Lung (tissue), 12 donors: ENCODE data around the gene AGPS. TPM values are rescaled to one million over a fixed set of nuclear protein-coding genes. Genes with fewer than 3 reads are reported as not detected.

Experiments used
- ATAC-seq: fragments of 200-7000 bp; cut with Tn5 transposase; one replicate; pipeline ENCODE4 v1.9.1; 2020; ENCODE audit warnings: moderate number of reproducible peaks; ENCODE audit not compliant: insufficient read depth, low FRiP score
- DNase-seq, 3 donors: peaks; one replicate each; pipeline ENCODE4 v3.0.0-alpha.2; 2013 to 2017
- H3K27ac ChIP-seq, 2 donors: one replicate each; pipeline ENCODE4 v1.5.1; 2013; ENCODE audit warnings: mild to moderate bottlenecking in 2 of 2, moderate library complexity in 2 of 2, control low read depth in 1 of 2, inconsistent platforms in 1 of 2, low read depth in 1 of 2, low read length in 1 of 2
- H3K27me3 ChIP-seq, 3 donors: one replicate each; pipeline ENCODE4 v1.5.1; 2013; ENCODE audit warnings: low read length in 2 of 3; ENCODE audit not compliant: control insufficient read depth in 3 of 3, insufficient read depth in 3 of 3
- H3K36me3 ChIP-seq, 4 donors: one replicate each; pipeline ENCODE4 v1.5.1; 2013; ENCODE audit warnings: low read length in 4 of 4, mild to moderate bottlenecking in 1 of 4, moderate library complexity in 1 of 4; ENCODE audit not compliant: control insufficient read depth in 4 of 4, insufficient read depth in 4 of 4
- H3K4me1 ChIP-seq, 5 donors: one replicate each; pipeline ENCODE4 v1.5.1; 2013; ENCODE audit warnings: low read length in 5 of 5, mild to moderate bottlenecking in 2 of 5, moderate library complexity in 1 of 5; ENCODE audit not compliant: control insufficient read depth in 5 of 5, insufficient read depth in 5 of 5
- H3K4me3 ChIP-seq: one replicate; pipeline ENCODE4 v1.5.1; 2013; ENCODE audit warnings: mild to moderate bottlenecking, control low read depth, moderate library complexity
- H3K9ac ChIP-seq, 2 donors: one replicate each; pipeline ENCODE4 v1.5.1; 2013; ENCODE audit warnings: low read length in 2 of 2, control low read depth in 1 of 2; ENCODE audit not compliant: insufficient read depth in 1 of 2
- H3K9me3 ChIP-seq, 4 donors: one replicate each; pipeline ENCODE4 v1.5.1; 2013; ENCODE audit warnings: low read length in 3 of 4, mild to moderate bottlenecking in 1 of 4, moderate library complexity in 1 of 4; ENCODE audit not compliant: control insufficient read depth in 4 of 4, insufficient read depth in 3 of 4
- WGBS, 2 donors: extraction: QIAGEN DNeasy Blood & Tissue Kit; methylation state at CpG; one replicate each; pipeline ENCODE4 v1.1.7; 2013; 5-methylcytosine and 5-hydroxymethylcytosine counted together
- polyA plus RNA-seq, 2 donors: library from polyadenylated mRNA; stranded (reverse); fragments of 200-250 nt; gene quantifications; one replicate each; pipeline ENCODE4 v1.2.1, GENCODE V29; 2013
- total RNA-seq, 2 donors: library from RNA; depleted of rRNA in 1 of 2; stranded (reverse); fragments of >200 nt in 1 of 2; gene quantifications; one replicate each; pipeline ENCODE4 v1.2.1, GENCODE V29; 2014 to 2021
- TF ChIP-seq, protein P1 (sequence below): IDR thresholded peaks from 2 replicates; pipeline ENCODE4 v1.5.1; 2012; ENCODE audit warnings: mild to moderate bottlenecking; ENCODE audit errors: control extremely low read depth, extremely low read depth
- donor health status: control.
- donor health status: control.
- donor health status: Bipolar disorder and iron deficiency.
- donor health status: healthy.
- donor health status: DM: yes; HTN: yes; CAD: no.

The AGPS gene
- total and polyA plus RNA-seq, 4 donors: 5.2 to 43.9 (median 23.8) TPM

- no peak for ATAC-seq
Observed at GRCh38 chr2:177582000-177582399, 189.4 kb downstream of the AGPS start.

DNA sequence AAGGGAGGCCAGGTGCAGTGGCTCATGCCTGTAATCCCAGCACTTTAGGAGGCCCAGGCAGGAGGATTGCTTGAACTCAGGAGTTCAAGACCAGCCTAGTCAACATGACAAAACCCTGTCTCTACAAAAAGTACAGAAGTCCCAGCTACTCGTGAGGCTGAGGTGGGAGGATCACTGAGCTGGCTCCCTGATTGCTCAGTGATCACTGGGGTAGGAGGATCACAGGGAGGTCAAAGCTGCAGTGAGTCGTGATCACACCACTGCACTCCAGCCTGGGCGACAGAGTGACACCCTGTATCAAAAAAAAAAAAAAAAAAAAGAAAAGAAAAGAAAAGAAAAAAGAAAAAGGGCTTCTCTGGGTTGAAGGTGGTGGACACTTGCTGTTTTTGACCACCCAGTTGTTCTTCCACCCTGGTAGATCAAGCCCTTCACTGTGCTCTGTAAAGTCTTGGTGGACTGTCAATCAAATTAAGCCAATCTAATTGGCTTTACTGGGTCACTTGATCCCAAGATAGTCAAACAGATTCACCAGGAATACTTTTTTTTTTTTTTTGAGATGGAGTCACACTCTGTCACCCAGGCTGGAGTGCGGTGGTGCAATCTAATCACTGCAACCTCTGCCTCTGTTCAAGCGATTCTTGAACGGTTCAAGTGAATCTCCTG lies 191.6 kb downstream of the AGPS start:
- no peak for DNase-seq
- H3K36me3 ChIP-seq: no peaks in the 10 kb centered on the region
- TF ChIP-seq, protein P1, sequence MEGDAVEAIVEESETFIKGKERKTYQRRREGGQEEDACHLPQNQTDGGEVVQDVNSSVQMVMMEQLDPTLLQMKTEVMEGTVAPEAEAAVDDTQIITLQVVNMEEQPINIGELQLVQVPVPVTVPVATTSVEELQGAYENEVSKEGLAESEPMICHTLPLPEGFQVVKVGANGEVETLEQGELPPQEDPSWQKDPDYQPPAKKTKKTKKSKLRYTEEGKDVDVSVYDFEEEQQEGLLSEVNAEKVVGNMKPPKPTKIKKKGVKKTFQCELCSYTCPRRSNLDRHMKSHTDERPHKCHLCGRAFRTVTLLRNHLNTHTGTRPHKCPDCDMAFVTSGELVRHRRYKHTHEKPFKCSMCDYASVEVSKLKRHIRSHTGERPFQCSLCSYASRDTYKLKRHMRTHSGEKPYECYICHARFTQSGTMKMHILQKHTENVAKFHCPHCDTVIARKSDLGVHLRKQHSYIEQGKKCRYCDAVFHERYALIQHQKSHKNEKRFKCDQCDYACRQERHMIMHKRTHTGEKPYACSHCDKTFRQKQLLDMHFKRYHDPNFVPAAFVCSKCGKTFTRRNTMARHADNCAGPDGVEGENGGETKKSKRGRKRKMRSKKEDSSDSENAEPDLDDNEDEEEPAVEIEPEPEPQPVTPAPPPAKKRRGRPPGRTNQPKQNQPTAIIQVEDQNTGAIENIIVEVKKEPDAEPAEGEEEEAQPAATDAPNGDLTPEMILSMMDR: no peak
- 94 to 96% methylated on average over 6 of the region's 6 CpGs for WGBS, 2 donors
- H3K9ac ChIP-seq: no peak overlapping the region
- peaks cover 0 to 4% (median 0%) of the 10 kb centered on the region in 5 donors for H3K4me1 ChIP-seq
- no peaks in the 10 kb centered on the region for H3K27me3 ChIP-seq
- H3K9me3 ChIP-seq: no peaks in the 10 kb centered on the region
- ATAC-seq: no peak
- no peak overlapping the region for H3K4me3 ChIP-seq
- H3K27ac ChIP-seq: no peak overlapping the region

More at GRCh38 chr2:177582000-177582399, 189.4 kb downstream of the AGPS start:
- H3K36me3 ChIP-seq: no peaks in the 10 kb centered on the region
- WGBS, 2 donors: 94 to 95% methylated on average over 1 of the region's 1 CpG
- H3K27ac ChIP-seq: no peak overlapping the region
- TF ChIP-seq, protein P1: no peak
- H3K4me1 ChIP-seq: peaks cover 0 to 4% (median 0%) of the 10 kb centered on the region in 5 donors
- H3K9ac ChIP-seq: no peak overlapping the region
- DNase-seq: no peak
- no peaks in the 10 kb centered on the region for H3K9me3 ChIP-seq
- no peak overlapping the region for H3K4me3 ChIP-seq
- no peaks in the 10 kb centered on the region for H3K27me3 ChIP-seq

DNA sequence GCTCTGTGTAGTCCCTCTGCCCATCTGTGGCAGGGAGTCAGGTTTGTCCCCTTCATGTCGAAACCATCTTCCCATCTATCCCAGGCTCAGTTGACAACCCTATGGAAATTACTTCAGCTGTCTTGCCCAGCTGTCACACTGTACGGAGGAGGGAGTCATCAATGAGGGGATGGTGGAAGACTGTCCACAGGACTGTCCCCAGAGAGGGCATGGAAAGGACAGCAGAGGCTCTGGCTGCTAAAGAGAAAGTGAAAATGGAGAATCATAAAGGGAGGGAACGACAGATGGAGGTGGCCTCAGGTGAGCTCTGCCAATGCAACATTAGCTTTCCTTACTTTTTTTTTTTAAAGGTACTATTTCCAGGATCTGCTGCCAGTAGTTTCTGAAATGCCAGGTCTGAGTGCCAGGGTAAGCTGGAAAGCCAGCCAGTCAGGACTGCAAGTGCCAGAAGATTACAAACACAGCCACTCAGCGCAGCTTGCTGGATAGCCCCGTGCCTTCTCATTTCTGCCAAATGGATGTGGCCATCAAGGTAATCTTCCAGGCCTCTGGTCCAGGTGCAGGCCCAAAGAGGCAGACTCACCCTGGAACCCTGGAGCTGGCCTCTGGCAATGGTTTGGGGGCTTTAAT lies 192.8 kb downstream of the AGPS start:
- TF ChIP-seq, protein P1: no peak
- H3K9me3 ChIP-seq: no peaks in the 10 kb centered on the region
- H3K27ac ChIP-seq: no peak overlapping the region
- ATAC-seq (no peak), DNase-seq (no peak)
- peaks cover 0 to 4% (median 0%) of the 10 kb centered on the region in 5 donors for H3K4me1 ChIP-seq
- H3K9ac ChIP-seq: no peak overlapping the region
- no peaks in the 10 kb centered on the region for H3K36me3 ChIP-seq
- 85 to 94% methylated on average over 5 of the region's 5 CpGs for WGBS, 2 donors
- no peak overlapping the region for H3K4me3 ChIP-seq
- H3K27me3 ChIP-seq: no peaks in the 10 kb centered on the region
